ENCODE measurements around the gene NOTUM. TPM values are rescaled to one million over a fixed set of nuclear protein-coding genes. Genes with fewer than 3 reads are reported as not detected.
"Not testable (repeated sequence)": the region's sequence is repeated elsewhere in the genome, so short reads cannot be mapped to it uniquely, and the experiment has no call there.

NOTUM gene
- polyA plus RNA-seq, 6 donors from 2014 or later = not detected

DNA sequence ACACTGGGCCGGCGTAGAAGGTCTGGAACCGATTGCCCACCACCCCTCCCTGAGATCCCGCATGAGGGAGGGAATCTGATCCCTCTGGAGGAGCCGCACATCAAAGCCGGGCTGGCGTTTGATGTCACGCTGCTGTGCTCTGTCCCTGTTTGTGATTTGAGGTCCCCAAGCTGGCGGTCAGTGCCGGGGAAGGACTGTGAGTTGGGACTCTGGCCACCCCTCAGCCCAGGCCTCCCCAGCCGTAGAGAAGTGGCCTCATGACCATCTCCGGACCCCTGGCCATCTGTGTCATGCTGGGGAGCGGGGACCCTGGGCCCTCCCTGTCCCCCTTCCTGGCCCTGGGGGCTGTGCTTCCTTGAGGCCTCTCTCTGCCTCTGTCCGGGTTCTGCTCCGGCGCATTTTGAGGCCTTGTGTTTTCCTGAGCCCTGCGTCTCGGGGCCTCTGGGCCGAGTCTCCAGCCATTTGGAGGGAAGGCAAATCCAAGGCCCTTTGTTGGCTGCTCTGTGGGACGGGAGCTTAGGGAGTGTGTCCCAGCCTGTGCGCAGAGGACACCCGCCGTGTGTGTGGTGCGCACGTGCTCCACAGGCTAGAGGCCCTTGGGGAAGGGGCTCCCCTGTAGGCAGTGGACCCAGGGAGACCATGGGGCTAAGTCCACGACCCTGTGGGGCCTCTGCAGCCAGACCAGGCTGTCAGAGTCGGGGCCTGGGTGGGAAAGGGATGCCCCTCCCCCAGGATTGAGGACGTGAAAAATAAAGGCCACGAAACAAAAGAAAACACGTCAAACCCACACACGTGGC lies 31.5 kb upstream of the NOTUM start:
- H3K27ac Mint-ChIP-seq = no peak overlapping the region

DNA sequence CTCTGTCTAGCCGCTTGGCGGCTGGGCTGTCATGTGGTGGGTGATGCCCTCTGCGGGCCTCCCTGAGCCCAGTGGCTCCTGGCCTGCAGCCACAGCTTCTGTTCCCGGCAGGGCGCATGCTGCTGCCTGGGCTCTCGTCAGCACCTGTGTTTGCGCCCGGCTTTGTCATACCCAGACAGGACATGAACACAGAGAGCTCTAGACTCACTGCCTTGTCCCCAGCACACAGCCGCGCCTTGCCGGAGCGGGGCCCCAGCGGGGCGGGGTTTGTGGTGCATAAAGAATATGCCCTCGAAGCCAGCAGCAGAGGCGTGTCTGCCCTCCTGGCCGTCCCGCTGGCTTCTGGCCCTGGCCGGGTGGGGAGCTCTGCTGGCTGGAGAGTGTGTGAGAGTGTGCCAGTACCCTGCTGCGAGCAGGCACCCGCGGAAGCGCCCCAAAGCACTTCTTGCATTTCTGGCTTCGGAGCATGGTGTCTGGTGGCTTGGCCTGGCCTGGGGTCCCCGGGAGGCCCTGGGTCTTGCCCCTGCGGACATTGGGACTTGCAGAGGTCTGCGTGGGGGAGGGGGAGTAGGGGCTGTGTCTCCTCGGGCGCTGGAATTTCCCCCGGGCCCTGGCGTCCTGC lies 30.8 kb upstream of the NOTUM start:
- no peak overlapping the region for H3K4me3 Mint-ChIP-seq
- no peak overlapping the region for H3K27ac Mint-ChIP-seq
- ATAC-seq (ENCODE audit: low read depth in 2 of 2) (no peak), DNase-seq (no peak)
- H3K27me3 Mint-ChIP-seq = no peaks in the 10 kb centered on the region
- H3K9me3 Mint-ChIP-seq = no peaks in the 10 kb centered on the region
- no peaks in the 10 kb centered on the region for H3K36me3 Mint-ChIP-seq
- peaks cover 2 to 17% (median 5%) of the 10 kb centered on the region in 3 donors for H3K4me1 Mint-ChIP-seq

More for the DNA sequence above, 31.5 kb upstream of the NOTUM start:
- Mint-ChIP-seq H3K4me3 (no peak overlapping the region), H3K36me3 (no peaks in the 10 kb centered on the region), H3K27me3 (no peaks in the 10 kb centered on the region), H3K4me1 (peaks cover 2 to 17% (median 5%) of the 10 kb centered on the region in 3 donors), H3K9me3 (no peaks in the 10 kb centered on the region)
- ATAC-seq (ENCODE audit: low read depth in 2 of 2) (no peak), DNase-seq (no peak)

DNA sequence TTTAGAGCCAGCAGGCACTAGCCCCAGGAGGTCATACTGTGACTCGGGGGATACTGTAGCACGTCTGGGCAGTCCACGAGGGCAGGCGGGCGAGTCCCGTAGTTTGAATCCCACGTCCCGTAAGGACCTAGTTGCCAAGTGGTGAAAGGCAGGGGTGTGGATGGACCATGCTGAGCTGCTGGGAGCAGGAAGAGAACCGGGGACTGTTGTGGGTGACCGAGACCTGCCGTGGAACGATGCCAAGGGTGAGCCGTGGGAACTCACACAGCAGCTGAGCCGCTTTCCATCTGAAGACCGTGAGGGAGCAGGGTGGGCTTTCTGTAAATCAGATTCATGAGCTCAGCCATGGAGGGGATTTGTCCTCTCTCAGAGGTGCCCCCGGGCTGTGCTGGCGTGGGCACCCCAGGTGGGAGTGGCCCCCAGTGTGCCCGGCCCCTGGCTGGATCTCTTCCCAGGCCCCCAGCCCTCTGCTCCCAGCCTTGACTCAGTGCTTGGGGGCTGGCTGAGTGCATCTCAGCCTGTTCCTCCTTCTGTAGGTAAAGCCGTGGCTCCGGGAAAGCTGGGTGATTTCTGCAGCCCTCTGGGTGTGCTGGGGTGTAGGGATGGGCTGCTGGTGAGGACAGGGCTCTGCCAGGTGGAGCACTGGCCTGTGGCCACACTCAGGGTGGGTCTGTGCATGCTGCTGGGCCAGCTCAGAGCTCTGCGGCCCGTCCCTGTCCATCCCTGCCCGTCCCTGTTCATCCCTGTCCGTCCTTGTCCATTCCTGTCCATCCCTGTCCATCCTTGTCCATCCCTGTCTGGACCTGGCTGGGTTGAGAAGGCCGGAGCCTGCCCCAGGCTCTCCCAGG lies 30.1 kb upstream of the NOTUM start:
- Mint-ChIP-seq H3K9me3 (no peaks in the 10 kb centered on the region), H3K27ac (peak overlapping the region in 1 of 6 donors; percentile 89), H3K27me3 (no peaks in the 10 kb centered on the region), H3K4me1 (peaks cover 2 to 22% (median 5%) of the 10 kb centered on the region in 3 donors), H3K36me3 (no peaks in the 10 kb centered on the region), H3K4me3 (no peak overlapping the region)
- DNase-seq = no peak
- ATAC-seq (ENCODE audit: low read depth in 2 of 2) = no peak

DNA sequence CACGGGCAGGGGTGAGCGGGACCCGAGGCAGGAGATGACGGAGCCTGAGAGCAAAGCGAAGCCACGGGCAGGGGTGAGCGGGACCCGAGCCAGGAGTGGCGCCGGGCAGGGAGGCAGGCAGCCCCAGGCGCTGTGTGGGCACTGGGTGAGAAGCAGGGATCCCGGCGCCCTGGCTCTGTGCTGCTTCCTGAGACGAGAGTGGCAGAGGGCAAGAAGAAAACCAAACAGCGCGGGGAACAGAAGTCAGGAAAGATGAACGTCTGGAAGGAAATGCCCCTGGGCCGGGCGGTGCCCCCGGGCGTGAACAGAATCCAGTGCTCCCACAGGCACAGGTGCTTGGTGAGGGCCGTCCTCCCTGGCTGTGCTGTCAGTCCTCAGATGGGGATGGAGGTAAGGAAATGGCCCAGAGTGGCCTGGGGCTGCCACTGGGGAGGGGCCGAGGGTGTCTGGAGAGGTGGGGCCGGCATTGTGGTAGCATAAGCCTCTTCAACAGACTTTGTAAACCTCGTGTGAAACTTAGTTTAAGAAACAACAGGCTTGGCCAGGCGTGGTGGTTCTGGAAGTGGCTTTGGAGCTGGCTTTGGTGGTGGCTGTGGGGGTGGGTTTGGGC lies 26.3 kb upstream of the NOTUM start:
- Mint-ChIP-seq H3K27me3 (no peaks in the 10 kb centered on the region), H3K4me1 (peaks cover 14 to 38% (median 18%) of the 10 kb centered on the region in 3 donors), H3K4me3 (no peak overlapping the region), H3K36me3 (peaks cover 0 to 8% of the 10 kb centered on the region in 2 donors), H3K27ac (peak overlapping the region in 1 of 6 donors; percentile 30), H3K9me3 (no peaks in the 10 kb centered on the region)
- no peak for DNase-seq
- no peak for ATAC-seq (ENCODE audit: low read depth in 2 of 2)

DNA sequence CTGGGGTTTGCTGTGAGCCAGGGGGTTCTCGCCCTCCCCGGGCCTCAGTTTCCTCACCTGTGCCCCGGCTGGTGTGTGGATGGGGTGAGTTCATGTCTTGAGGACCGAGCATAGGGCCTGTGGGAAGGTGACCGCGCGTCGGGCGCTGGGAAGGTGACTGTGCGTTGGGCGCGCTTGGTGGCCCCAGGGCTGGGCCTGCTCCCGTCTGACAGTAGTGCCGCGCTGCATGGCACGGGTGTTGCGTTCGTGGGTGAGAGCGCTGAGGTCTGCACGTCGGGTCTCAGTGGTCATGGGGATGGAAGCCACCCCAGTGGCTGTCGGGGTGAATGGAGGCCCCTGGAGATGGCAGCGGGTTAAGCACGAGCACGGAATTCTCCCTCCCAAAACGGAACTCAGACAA lies 25.6 kb upstream of the NOTUM start:
- H3K27me3 Mint-ChIP-seq = no peaks in the 10 kb centered on the region
- no peak overlapping the region for H3K4me3 Mint-ChIP-seq
- H3K36me3 Mint-ChIP-seq = peaks cover 0 to 8% of the 10 kb centered on the region in 2 donors
- H3K27ac Mint-ChIP-seq = no peak overlapping the region
- H3K9me3 Mint-ChIP-seq = no peaks in the 10 kb centered on the region
- peaks cover 15 to 38% (median 23%) of the 10 kb centered on the region in 3 donors for H3K4me1 Mint-ChIP-seq
- DNase-seq = no peak
- ATAC-seq (ENCODE audit: low read depth in 2 of 2) = no peak

DNA sequence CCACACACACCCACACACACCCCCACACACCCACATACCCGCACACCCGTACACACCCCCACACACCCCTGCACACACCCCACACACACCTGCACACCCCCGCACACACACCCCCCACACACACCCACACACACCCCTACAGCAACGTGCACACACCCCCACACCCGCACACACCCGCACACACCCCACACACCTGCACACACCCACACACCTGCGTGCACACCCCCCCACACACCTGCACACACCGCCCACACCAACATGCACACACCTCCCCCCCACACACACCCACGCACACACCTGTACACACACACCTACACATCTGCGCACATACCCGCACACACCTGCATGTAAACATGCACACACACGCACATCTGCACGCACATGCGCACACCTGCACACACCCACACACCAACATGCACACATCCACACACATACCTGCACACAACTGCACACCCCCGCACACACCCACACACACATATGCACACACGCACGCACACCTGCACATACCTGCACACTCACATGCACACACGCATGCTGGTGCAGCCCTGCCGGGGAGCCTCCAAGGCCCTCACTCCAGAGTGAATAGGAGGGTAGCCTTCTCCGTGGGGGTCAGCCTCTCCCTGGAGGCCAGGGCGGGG lies 23.9 kb upstream of the NOTUM start:
- Mint-ChIP-seq H3K4me3 (peak overlapping the region in 1 of 8 donors; percentile 70), H3K27ac (peak overlapping the region in 1 of 6 donors; percentile 63)

DNA sequence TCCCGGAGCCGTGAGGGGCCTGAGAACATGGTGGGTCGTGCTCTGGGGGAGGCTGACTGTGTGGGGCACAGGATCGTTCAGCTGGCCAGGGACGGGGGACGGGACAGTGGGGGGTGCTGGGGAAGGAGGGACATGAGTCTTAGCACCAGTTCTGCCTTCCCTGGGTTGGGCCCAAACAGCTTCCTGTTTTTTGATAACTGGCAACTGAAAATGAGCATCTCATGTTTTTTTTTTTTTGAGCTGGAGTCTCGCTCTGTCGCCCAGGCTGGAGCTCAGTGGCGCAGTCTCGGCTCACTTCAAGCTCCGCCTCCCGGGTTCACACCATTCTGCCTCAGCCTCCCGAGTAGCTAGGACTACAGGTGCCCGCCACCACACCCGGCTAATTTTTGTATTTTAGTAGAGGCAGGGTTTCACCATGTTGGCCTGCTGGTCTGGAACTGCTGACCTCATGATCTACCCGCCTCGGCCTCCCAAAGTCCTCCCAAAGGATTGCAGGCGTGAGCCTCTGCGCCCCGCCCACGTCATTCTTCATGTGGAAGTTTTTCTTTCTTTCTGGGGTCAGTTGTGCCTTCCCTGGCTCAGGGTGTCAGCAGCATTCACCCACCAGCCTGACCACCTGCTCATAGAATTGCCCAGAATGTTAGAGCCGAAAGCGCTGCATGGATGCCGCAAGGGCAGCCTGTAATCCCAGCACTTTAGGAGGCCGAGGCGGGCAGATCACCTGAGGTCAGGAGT lies 22.8 kb upstream of the NOTUM start:
- no peak for DNase-seq
- peak; percentile 47 to 67 for ATAC-seq (ENCODE audit: low read depth in 2 of 2)
- Mint-ChIP-seq H3K9me3 (no peaks in the 10 kb centered on the region), H3K27ac (peak overlapping the region in 2 of 6 donors; percentile 56 to 60), H3K4me3 (peak overlapping the region in 3 of 8 donors; percentile 21 to 42 (median 22)), H3K36me3 (peaks cover 4 to 8% of the 10 kb centered on the region in 2 donors), H3K27me3 (no peaks in the 10 kb centered on the region), H3K4me1 (peaks cover 17 to 43% (median 38%) of the 10 kb centered on the region in 3 donors)

More for the DNA sequence above, 23.9 kb upstream of the NOTUM start:
- H3K27me3 Mint-ChIP-seq = no peaks in the 10 kb centered on the region
- ATAC-seq (ENCODE audit: low read depth in 2 of 2) (no peak), DNase-seq (no peak)
- peaks cover 0 to 8% of the 10 kb centered on the region in 2 donors for H3K36me3 Mint-ChIP-seq
- H3K9me3 Mint-ChIP-seq = no peaks in the 10 kb centered on the region
- H3K4me1 Mint-ChIP-seq = peaks cover 10 to 38% (median 33%) of the 10 kb centered on the region in 3 donors

DNA sequence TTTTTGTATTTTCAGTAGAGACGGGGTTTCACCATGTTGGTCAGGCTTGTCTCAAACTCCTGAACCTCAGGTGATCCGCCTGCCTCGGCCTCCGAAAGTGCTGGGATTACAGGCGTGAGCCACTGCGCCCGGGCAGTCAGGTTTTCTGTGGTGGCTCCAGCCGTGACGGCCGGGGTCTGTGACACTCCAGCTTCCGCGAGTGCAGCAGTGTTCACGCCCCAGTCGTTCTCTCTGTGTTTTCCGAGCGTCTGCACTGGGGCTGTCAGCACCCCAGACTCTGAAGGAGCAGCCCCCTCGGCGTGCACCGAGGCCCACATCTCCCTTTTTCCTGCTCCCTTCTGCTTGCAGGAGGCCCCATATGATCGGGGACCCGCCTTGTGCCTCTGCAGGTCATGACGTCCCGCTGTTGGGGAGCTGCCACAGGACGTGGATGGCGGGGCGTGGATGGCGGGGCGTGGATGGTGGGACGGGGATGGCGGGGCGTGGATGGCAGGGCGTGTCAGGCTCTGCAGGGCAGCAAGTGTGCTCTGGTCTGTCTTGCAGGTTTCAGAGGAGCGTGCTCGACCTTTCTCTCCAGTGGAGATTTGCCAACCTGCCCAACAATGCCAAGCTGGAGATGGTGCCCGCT lies 22.1 kb upstream of the NOTUM start:
- H3K4me3 Mint-ChIP-seq = peak overlapping the region in 5 of 8 donors; percentile 21 to 42 (median 22)

DNA sequence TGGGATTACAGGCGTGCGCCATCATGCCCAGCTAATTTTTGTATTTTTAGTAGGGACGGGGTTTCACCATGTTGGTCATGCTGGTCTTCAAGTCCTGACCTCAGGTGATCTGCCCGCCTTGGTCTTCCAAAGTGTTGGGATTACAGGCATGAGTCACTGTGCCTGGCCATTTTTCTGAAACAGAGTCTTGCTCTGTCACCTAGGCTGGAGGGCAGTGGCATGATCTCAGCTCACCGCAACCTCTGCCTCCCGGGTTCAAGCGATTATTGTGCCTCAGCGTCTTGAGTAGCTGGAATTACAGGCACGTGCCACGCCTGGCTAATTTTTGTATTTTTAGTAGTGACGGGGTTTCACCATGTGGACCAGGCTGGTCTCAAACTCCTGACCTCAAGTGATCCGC lies 20.5 kb upstream of the NOTUM start:
- H3K27ac Mint-ChIP-seq; DNase-seq; H3K27me3 Mint-ChIP-seq; H3K4me3 Mint-ChIP-seq; H3K36me3 Mint-ChIP-seq; ATAC-seq (ENCODE audit: low read depth in 2 of 2); H3K9me3 Mint-ChIP-seq: not testable (repeated sequence)
- H3K4me1 Mint-ChIP-seq = peaks cover 26 to 52% (median 49%) of the 10 kb centered on the region in 3 donors

More for the DNA sequence above, 22.1 kb upstream of the NOTUM start:
- H3K4me1 Mint-ChIP-seq = peaks cover 22 to 48% (median 44%) of the 10 kb centered on the region in 3 donors
- DNase-seq (no peak), ATAC-seq (ENCODE audit: low read depth in 2 of 2) (no peak)
- no peaks in the 10 kb centered on the region for H3K27me3 Mint-ChIP-seq
- H3K27ac Mint-ChIP-seq = peak overlapping the region in 2 of 6 donors; percentile 60 to 68
- H3K9me3 Mint-ChIP-seq = no peaks in the 10 kb centered on the region
- peaks cover 4 to 8% of the 10 kb centered on the region in 2 donors for H3K36me3 Mint-ChIP-seq

DNA sequence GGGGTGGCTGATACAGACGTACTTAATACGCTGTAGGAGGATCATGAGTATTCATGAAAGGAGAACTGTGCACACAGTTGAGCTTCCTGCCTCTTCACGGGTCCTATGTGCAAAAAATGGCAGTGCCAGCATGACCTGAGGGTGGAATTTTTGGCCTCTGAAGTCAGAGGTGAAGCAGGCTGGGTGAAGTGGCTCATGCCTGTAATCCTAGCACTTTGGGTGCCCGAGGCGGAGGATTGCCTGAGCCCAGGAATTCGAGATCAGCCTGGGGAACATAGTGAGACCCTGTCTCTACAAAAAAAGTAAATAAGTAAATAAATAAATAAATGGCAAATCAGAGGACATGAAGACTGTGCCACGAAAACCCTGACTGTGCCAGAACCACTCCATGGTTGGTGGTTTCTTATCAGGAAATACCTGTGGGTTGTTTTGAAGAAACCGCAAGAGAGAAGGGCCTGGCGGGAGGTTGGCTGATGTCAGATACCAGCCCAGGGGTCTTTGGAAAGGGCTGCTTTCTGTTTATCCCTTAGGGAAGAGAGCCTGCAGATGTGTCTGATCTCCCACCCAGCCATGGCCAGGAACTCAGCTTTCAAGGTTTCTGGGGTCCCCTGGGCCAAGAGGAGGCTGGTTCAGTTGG lies 19.8 kb upstream of the NOTUM start:
- H3K27ac Mint-ChIP-seq = no peak overlapping the region
- H3K4me3 Mint-ChIP-seq = peak overlapping the region in 3 of 8 donors; percentile 45 to 89 (median 58)
- DNase-seq = no peak
- peaks cover 29 to 55% (median 52%) of the 10 kb centered on the region in 3 donors for H3K4me1 Mint-ChIP-seq
- ATAC-seq (ENCODE audit: low read depth in 2 of 2) = no peak
- H3K27me3 Mint-ChIP-seq = peaks cover 0 to 4% (median 0%) of the 10 kb centered on the region in 3 donors
- H3K9me3 Mint-ChIP-seq = no peaks in the 10 kb centered on the region
- peaks cover 4 to 8% of the 10 kb centered on the region in 2 donors for H3K36me3 Mint-ChIP-seq

DNA sequence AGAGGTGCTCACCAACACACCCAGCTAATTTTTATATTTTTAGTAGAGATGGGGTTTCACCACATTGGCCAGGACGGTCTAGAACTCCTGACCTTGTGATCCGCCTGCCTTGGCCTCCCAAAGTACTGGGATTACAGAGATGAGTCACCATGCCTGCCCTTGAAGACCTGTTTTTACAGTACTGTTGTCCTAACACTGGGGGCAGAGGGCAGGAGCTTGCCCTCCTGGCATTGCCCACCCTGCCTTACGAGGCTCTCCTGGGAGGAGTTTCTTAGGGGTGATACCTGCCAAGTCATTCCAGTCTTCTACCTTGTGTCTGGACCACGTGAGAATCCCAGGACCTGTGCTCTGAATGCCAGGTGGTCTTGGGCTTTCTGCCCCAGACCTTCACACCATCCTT lies 19.1 kb upstream of the NOTUM start:
- peaks cover 4 to 5% of the 10 kb centered on the region in 2 donors for H3K36me3 Mint-ChIP-seq
- H3K27ac Mint-ChIP-seq = peak overlapping the region in 1 of 6 donors; percentile 66
- H3K4me1 Mint-ChIP-seq = peaks cover 28 to 53% (median 52%) of the 10 kb centered on the region in 3 donors
- ATAC-seq (ENCODE audit: low read depth in 2 of 2) (no peak), DNase-seq (no peak)
- peak overlapping the region in 5 of 8 donors; percentile 45 to 89 (median 67) for H3K4me3 Mint-ChIP-seq
- H3K9me3 Mint-ChIP-seq = no peaks in the 10 kb centered on the region
- H3K27me3 Mint-ChIP-seq = peaks cover 0 to 4% (median 2%) of the 10 kb centered on the region in 3 donors

All from naive B cell (primary cell).